Activated T-cell treated with anti-CD3 and anti-CD28 coated beads, Interleukin-2, amount 50 U/mL, for 24 hours (primary cell): ENCODE data around the gene STK4.

ENCODE experiments used
- DNase-seq: peaks from one replicate; pipeline ENCODE4 v3.0.0-alpha.2; 2020
- H3K27ac Mint-ChIP-seq: 2 replicates; pipeline ENCODE4 v1.8.0; 2020; ENCODE audit warnings: mild to moderate bottlenecking, mixed read lengths
- H3K27me3 Mint-ChIP-seq: 2 replicates; pipeline ENCODE4 v1.8.0; 2020; ENCODE audit warnings: mixed read lengths
- H3K36me3 Mint-ChIP-seq: 2 replicates; pipeline ENCODE4 v1.8.0; 2020; ENCODE audit warnings: low read depth, mixed read lengths
- H3K4me1 Mint-ChIP-seq: 2 replicates; pipeline ENCODE4 v1.8.0; 2020; ENCODE audit warnings: low read depth, mixed read lengths
- H3K4me3 Mint-ChIP-seq: 2 replicates; pipeline ENCODE4 v1.8.0; 2020; ENCODE audit warnings: mild to moderate bottlenecking, moderate library complexity, mixed read lengths
- H3K9me3 Mint-ChIP-seq: 2 replicates; pipeline ENCODE4 v1.8.0; 2020; ENCODE audit warnings: mixed read lengths

Gene STK4

DNA sequence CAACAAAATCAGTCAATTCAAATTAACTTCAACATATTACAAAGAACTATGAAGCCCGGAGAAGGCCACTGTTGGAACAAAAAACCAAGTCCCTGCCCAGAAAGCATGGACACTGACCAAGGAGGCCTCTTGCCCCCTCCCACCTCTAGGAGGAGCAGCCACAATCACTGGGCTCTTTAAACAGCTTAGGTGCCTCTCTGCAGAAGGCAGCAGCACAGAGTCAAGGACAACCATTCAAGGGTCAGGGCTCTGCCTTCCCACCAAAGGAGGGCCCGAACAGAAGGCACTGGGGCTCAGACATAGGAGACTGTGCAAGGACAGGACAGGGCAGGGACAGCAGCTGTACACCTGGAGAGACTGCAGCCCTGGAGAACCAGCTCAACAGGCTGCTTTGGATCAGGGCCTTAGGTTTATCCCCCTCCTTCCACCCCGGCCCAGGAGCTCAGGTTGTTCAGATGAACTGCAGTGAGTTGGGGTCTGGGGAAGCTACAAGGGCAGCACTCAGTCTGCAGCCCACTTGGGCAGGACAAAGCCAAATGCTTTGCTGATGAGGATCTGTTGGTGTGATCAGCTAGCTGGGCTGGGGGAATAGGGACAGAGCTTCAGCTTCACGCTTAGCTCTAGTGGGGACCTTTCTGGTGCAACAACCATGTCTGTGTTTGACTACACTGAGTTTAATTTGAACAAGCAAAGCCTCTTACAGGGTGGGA is 23.9 kb upstream of the STK4 start:
- no peaks in the 10 kb centered on the region for H3K9me3 Mint-ChIP-seq
- no peaks in the 10 kb centered on the region for H3K4me1 Mint-ChIP-seq

DNA sequence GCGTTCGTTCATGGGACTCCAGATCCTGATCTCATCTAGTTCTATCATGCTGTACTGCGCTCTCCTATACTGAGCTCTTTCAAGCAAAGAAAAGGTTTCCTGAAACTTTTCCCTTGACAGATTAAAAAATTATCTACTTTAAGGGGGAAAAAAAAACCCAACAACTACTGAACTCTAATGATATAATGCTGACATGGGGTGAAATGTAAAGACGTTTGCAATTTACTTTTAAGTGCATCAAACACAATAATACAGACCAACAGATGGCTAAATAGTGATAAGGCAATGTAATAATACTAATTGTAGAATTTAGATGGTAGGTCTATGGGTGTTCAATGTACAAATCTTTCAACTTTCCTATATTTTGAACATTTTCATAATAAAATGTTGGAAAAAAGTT is 22.5 kb upstream of the STK4 start:
- Mint-ChIP-seq H3K27me3 (no peaks in the 10 kb centered on the region), H3K4me3 (no peak overlapping the region), H3K4me1 (no peaks in the 10 kb centered on the region), H3K36me3 (peaks cover 99% of the 10 kb centered on the region), H3K9me3 (no peaks in the 10 kb centered on the region), H3K27ac (peak overlapping the region; percentile 44)
- no peak for DNase-seq

More for the DNA sequence above, 23.9 kb upstream of the STK4 start:
- Mint-ChIP-seq H3K27me3 (no peaks in the 10 kb centered on the region), H3K27ac (peak overlapping the region; percentile 37), H3K4me3 (no peak overlapping the region), H3K36me3 (peaks cover 99% of the 10 kb centered on the region)
- no peak for DNase-seq

DNA sequence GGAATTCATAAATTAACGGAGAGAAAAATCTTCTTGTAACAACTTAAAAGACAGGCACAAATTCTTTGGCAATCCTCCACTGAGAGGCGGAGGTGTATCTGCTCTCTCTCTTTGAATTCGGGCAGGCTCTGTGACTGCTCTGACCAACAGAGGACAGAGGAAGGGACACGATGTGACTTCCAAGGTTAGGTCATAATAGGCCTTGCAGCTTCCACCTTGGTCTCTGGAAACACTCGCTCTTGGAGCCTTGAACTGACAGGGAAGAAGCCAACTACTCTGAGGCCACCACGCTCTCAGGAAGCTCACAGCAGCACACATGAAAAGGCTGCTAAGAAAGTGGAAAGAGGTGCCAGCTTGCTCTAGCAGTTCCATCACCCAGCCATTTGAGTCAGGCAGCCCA is 21.1 kb upstream of the STK4 start:
- peak overlapping the region; percentile 53 for H3K27ac Mint-ChIP-seq
- H3K4me1 Mint-ChIP-seq = no peaks in the 10 kb centered on the region
- peaks cover 99% of the 10 kb centered on the region for H3K36me3 Mint-ChIP-seq
- H3K4me3 Mint-ChIP-seq = no peak overlapping the region
- DNase-seq = no peak
- H3K9me3 Mint-ChIP-seq = no peaks in the 10 kb centered on the region
- H3K27me3 Mint-ChIP-seq = no peaks in the 10 kb centered on the region

DNA sequence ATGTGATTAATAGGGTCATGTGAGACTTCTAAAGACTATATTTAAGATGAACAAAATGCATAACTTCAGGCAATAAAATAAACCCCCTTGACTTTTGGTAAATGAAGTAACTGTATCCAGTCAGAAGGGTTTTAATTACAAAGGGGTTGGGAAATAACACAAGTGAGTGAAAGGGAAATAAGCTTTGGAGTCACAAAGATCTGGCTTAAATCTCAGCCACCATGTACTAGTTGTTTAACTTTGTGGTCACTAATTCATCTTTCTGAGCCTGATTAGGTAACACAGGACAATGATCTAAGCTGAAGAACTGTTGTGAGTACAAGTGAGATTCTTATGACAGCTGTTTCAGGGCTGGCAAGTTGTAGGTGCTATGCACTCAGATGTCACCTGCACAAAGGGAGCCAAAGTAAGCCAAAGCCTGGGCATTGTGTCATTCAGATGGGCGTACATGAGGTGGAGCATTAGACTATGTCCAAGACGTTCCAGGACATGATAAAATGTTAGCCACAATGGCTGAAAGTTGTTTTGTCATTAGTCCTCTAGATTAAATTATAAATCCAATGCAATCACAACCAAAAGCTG is 19.9 kb upstream of the STK4 start:
- no peaks in the 10 kb centered on the region for H3K27me3 Mint-ChIP-seq
- H3K36me3 Mint-ChIP-seq = peaks cover 99% of the 10 kb centered on the region
- no peaks in the 10 kb centered on the region for H3K9me3 Mint-ChIP-seq
- peak overlapping the region; percentile 56 for H3K27ac Mint-ChIP-seq
- no peak for DNase-seq
- H3K4me3 Mint-ChIP-seq = no peak overlapping the region
- H3K4me1 Mint-ChIP-seq = no peaks in the 10 kb centered on the region

DNA sequence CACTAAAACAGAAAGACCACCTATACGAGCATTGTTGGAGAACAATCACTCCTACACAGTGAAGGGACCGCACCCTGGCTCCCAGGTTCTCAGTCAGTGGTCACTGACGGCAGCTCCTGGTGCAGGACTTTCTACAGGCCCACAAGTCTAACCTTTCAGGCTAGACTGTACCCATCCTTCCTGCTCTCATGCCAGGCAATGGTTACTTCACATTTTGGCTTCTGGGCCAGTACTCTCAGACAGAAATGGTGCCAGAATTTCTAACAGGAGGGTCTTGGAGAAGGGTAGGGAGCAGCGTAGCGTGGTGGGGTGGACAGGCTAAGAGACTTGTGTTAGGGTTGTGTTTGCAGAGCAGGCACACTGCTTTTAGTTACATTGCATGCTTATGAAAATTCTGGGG is 18.2 kb upstream of the STK4 start:
- Mint-ChIP-seq H3K4me1 (peaks cover 7% of the 10 kb centered on the region), H3K27ac (no peak overlapping the region), H3K4me3 (no peak overlapping the region), H3K36me3 (peaks cover 99% of the 10 kb centered on the region), H3K9me3 (no peaks in the 10 kb centered on the region), H3K27me3 (no peaks in the 10 kb centered on the region)
- no peak for DNase-seq

DNA sequence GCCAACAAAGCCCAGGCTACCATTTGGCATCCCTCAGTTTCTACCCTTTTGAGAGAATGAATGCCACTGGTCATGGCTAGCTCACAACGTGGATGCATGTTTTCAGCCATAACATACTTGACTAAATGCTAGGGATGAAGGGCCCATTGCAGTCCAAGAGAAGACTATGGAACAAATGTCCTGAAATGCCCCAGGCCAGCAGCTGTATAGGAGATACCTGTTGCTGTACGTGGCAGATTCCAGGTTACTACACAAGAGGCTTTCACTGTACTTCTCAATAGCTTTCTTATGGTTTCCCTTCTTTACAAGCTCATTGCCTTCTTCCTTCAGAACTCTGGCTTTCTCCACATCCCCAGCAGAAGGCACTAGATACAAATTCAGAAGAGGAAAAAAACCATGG is 17.8 kb upstream of the STK4 start:
- no peak overlapping the region for H3K4me3 Mint-ChIP-seq
- peak overlapping the region; percentile 55 for H3K27ac Mint-ChIP-seq
- no peaks in the 10 kb centered on the region for H3K9me3 Mint-ChIP-seq
- H3K4me1 Mint-ChIP-seq = peaks cover 11% of the 10 kb centered on the region
- no peaks in the 10 kb centered on the region for H3K27me3 Mint-ChIP-seq
- peaks cover 99% of the 10 kb centered on the region for H3K36me3 Mint-ChIP-seq
- no peak for DNase-seq

DNA sequence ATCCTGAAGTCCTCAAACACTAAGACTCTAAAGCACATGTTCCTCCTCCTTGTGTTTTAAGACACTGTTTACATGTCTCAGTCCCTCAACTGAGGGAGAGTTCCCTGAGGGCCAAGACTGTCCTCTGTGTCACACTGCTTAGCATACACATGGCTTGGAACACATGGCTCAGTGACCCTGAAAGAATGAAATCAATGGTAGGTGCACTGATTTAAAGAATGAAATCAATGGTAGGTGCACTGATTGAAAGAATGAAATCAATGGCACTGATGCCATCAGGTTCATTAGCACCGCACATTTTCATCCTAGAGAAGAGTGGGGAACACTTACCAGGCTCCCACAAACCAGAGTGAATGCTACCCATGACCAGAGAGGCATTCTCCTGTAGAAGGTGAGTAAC is 15.9 kb upstream of the STK4 start:
- Mint-ChIP-seq H3K27ac (peak overlapping the region; percentile 31), H3K4me3 (no peak overlapping the region)

DNA sequence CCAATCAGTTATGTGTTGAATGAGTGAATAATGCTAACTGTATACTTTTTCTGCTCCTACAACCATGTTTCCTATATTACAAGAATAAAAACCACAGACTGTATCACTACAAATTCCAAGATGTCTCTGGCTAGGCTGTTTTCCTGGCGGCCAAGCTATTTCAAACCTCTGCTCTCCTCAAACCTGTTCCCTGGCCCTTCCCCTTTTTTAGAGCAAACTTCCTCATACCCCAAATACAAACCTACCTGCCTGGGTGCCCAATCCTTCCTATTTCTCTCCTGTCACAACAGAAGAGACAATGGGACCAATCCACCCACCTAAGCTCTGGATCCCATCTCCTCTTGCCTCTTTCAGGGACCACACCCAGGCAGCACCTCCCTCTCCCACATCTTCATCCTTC is 13.6 kb upstream of the STK4 start:
- Mint-ChIP-seq H3K4me3 (no peak overlapping the region), H3K9me3 (no peaks in the 10 kb centered on the region), H3K27me3 (no peaks in the 10 kb centered on the region), H3K4me1 (peaks cover 43% of the 10 kb centered on the region), H3K27ac (peak overlapping the region; percentile 56), H3K36me3 (peaks cover 99% of the 10 kb centered on the region)
- DNase-seq = no peak

More for the DNA sequence above, 15.9 kb upstream of the STK4 start:
- no peak for DNase-seq
- H3K27me3 Mint-ChIP-seq = no peaks in the 10 kb centered on the region
- H3K4me1 Mint-ChIP-seq = peaks cover 23% of the 10 kb centered on the region
- H3K9me3 Mint-ChIP-seq = no peaks in the 10 kb centered on the region
- peaks cover 99% of the 10 kb centered on the region for H3K36me3 Mint-ChIP-seq

DNA sequence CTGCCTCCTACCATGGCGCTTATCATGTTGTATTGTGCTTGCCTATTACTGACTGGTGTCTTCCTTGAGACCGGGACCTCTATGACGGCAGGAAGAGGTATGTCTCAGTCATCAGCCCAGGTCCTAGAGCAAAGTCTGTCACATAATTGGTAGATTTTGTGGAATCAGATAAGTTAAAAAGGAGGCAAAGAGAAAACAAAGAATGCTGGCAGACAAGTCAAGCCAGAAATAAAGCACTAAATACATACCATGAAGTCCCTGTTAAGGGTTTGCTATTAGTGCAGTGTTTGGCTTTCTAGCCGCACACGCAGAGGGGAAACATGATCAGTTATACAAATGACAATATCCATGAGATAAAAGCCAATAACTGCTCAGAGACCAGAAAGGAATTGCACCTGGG is 12.1 kb upstream of the STK4 start:
- peaks cover 58% of the 10 kb centered on the region for H3K4me1 Mint-ChIP-seq

DNA sequence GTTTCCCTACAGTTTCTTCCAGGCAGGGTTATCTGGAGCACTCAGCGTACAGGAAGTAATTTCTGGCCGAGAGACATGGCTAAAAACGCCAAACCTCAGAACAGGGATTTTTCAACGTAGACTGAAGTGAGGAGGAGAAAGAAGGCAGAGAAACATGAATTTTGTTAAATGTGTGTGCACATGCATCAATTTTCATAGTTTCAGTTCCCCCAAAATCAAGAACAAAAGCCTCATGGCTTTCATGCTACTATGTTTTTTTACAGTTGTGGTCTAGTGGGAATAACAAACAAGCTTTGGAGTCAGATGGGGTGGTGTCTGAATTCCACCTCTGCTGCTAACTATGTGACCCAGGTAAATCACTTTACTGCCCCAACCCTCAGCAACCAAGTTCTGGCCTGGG is 11.0 kb upstream of the STK4 start:
- H3K4me1 Mint-ChIP-seq = peaks cover 63% of the 10 kb centered on the region

More for the DNA sequence above, 12.1 kb upstream of the STK4 start:
- Mint-ChIP-seq H3K27ac (peak overlapping the region; percentile 8), H3K9me3 (no peaks in the 10 kb centered on the region), H3K36me3 (peaks cover 99% of the 10 kb centered on the region), H3K4me3 (no peak overlapping the region), H3K27me3 (no peaks in the 10 kb centered on the region)
- DNase-seq = no peak

DNA sequence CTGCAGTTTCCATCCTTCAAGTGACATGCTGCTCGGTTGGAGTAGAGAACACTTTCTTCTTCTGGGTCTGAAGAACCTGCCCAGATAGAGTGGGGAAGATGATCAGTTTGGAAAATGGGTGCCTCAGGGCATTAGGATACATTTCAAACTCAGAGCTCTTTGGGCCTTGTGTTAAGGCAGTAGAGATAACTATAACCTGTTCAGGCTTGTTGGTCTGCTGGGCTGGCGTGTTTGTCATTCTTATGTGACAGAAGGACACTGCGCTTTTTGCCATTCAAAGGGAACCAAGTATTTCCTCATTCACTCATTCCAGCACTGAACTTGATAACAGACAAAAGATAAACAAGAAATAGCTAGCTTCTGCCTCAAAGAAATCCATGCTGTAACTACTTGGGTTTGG is 9.9 kb upstream of the STK4 start:
- no peak for DNase-seq
- Mint-ChIP-seq H3K36me3 (peaks cover 85% of the 10 kb centered on the region), H3K4me1 (peaks cover 74% of the 10 kb centered on the region), H3K27me3 (no peaks in the 10 kb centered on the region), H3K9me3 (no peaks in the 10 kb centered on the region), H3K4me3 (no peak overlapping the region), H3K27ac (no peak overlapping the region)

More for the DNA sequence above, 11.0 kb upstream of the STK4 start:
- peak overlapping the region; percentile 22 for H3K27ac Mint-ChIP-seq
- H3K36me3 Mint-ChIP-seq = peaks cover 96% of the 10 kb centered on the region
- no peaks in the 10 kb centered on the region for H3K27me3 Mint-ChIP-seq
- no peaks in the 10 kb centered on the region for H3K9me3 Mint-ChIP-seq
- no peak for DNase-seq
- no peak overlapping the region for H3K4me3 Mint-ChIP-seq

DNA sequence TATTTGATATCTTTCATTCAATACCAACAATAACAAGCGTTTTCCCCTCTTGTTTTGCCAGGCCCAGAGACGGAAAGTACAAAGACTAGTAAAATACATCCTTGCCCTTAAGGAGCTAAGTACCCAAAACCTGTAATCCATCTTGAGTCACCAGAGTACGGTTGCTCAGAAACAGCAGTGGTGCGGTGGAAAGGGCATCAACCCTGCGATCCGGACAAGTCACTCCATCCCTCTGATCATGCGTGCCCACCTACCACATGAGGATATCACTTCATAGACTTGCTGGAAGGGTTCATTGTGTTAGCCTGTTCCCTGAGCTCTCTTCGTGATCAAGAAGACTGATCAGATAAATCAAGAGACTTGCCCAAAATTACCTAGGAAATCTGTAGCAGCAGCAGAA is 8.0 kb upstream of the STK4 start:
- peak overlapping the region; percentile 98 for H3K27ac Mint-ChIP-seq
- H3K27me3 Mint-ChIP-seq = no peaks in the 10 kb centered on the region
- DNase-seq = no peak
- peaks cover 81% of the 10 kb centered on the region for H3K4me1 Mint-ChIP-seq
- no peaks in the 10 kb centered on the region for H3K9me3 Mint-ChIP-seq
- peaks cover 66% of the 10 kb centered on the region for H3K36me3 Mint-ChIP-seq
- H3K4me3 Mint-ChIP-seq = peak overlapping the region; percentile 97

DNA sequence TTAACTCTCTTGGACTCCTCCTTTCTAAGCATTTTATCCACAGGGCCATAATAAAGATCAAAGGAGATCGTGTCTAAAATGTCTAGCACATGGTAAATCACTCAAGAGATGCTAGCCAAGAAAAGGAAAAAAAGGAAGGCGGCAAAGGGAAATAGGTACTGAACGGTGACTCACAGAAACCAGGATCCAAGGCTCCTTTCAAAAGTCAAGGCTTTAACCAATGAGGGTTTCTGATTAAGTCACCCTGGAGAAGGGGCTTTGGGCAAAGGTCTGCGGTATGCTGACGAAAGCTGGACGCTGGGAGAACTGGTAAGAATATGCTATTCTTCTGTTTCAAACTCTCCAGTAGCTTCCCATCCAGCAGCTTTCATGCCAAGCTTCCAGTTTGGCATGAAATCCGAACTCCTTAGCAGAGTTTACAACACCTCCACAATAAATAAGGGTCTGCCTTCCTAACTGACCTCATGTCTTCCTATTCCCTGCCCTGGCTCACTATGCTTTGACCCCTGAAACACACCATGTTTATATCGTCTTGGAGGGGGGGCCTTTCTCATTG is 7.2 kb upstream of the STK4 start:
- H3K4me3 Mint-ChIP-seq = peak overlapping the region; percentile 97
- DNase-seq = no peak
- no peaks in the 10 kb centered on the region for H3K9me3 Mint-ChIP-seq
- H3K4me1 Mint-ChIP-seq = peaks cover 80% of the 10 kb centered on the region
- H3K27ac Mint-ChIP-seq = peak overlapping the region; percentile 98
- H3K36me3 Mint-ChIP-seq = peaks cover 57% of the 10 kb centered on the region
- no peaks in the 10 kb centered on the region for H3K27me3 Mint-ChIP-seq

DNA sequence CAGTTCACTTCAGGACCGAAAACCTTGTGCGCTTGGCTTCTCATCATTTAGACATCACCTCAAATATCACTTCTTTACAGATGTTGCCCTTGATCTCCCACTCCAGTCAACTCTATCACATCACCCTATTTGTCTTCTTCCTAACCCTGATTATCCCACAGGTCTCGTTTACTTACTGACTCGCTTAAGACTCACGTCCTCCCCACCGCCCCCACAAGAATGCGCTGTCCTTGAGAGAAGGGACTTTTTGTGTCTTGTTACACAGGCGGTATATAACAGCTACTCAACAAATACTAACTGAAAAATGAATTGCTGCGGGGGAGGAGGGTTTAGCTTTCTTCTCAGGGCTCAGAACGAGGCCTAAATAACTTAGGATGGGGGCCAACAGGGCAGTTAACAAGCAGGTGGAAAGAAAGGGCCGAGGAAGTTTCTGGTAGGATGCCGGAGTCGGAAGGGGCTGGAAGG is 6.6 kb upstream of the STK4 start:
- no peaks in the 10 kb centered on the region for H3K27me3 Mint-ChIP-seq
- peak overlapping the region; percentile 97 for H3K4me3 Mint-ChIP-seq
- H3K4me1 Mint-ChIP-seq = peaks cover 81% of the 10 kb centered on the region

More for the DNA sequence above, 6.6 kb upstream of the STK4 start:
- H3K27ac Mint-ChIP-seq = peak overlapping the region; percentile 98
- peak; percentile 74 for DNase-seq
- H3K36me3 Mint-ChIP-seq = peaks cover 52% of the 10 kb centered on the region
- H3K9me3 Mint-ChIP-seq = no peaks in the 10 kb centered on the region
